Uterus (tissue), 4 donors: ENCODE results near the gene CMTM6. TPM values are rescaled to one million over a fixed set of nuclear protein-coding genes. Genes with fewer than 3 reads are reported as not detected.
"Not testable (repeated sequence)": the region's sequence is repeated elsewhere in the genome, so short reads cannot be mapped to it uniquely, and the experiment has no call there.

Experiments used
- DNase-seq, 2 donors: peaks; one replicate each; pipeline ENCODE4 v3.0.0-alpha.2; 2019 to 2020
- H3K27ac ChIP-seq, 2 donors: fragments of 200-600 bp; sonication (generic); 1 replicate in 1 of 2; 2 replicates in 1 of 2; pipeline ENCODE4 v1.5.1; 2016 to 2018
- H3K27me3 ChIP-seq, 2 donors: fragments of 200-600 bp; sonication (generic); one replicate each; pipeline ENCODE4 v1.5.1; 2018 to 2019; ENCODE audit warnings: control low read depth in 1 of 2
- H3K36me3 ChIP-seq, 2 donors: fragments of 200-600 bp; sonication (generic); one replicate each; pipeline ENCODE4 v1.5.1; 2019; ENCODE audit warnings: control low read depth in 1 of 2
- H3K4me1 ChIP-seq, 2 donors: fragments of 200-600 bp; sonication (generic); one replicate each; pipeline ENCODE4 v1.5.1; 2018 to 2019; ENCODE audit warnings: control low read depth in 1 of 2
- H3K4me3 ChIP-seq, 2 donors: fragments of 200-600 bp; sonication (generic); 1 replicate in 1 of 2; 2 replicates in 1 of 2; pipeline ENCODE4 v1.5.1; 2018 to 2019; ENCODE audit warnings: mild to moderate bottlenecking in 1 of 2
- H3K9me3 ChIP-seq, 2 donors: fragments of 200-600 bp; sonication (generic); one replicate each; pipeline ENCODE4 v1.5.1; 2019; ENCODE audit warnings: control low read depth in 1 of 2
- CTCF ChIP-seq, 4 experiments: fragments of 200-600 bp in 2 of 4; fragments of 450-650 bp in 2 of 4; sonication (generic) in 2 of 4; IDR thresholded peaks; one replicate each; pipeline ENCODE4 v1.5.1; 2016 to 2019; ENCODE audit warnings: antibody characterized with exemption in 4 of 4, mild to moderate bottlenecking in 2 of 4, moderate library complexity in 1 of 4
- POLR2A ChIP-seq, 2 donors: fragments of 450-650 bp; IDR thresholded peaks; one replicate each; pipeline ENCODE4 v1.6.1; 2016; ENCODE audit warnings: antibody characterized with exemption in 2 of 2, mild to moderate bottlenecking in 1 of 2, moderate library complexity in 1 of 2
- intact Hi-C: fragments of 100-400 bp; cut with DNase I; formaldehyde crosslinking; loops from one replicate; pipeline ENCODE4 v1.15.1; 2023; ENCODE audit warnings: low total_unique reads
- total RNA-seq, 4 donors: library from RNA; depleted of rRNA in 3 of 4; stranded (reverse); fragments of >200 nt in 3 of 4; gene quantifications; one replicate each; pipeline versions ENCODE4 v1.1.0 to v1.2.4, GENCODE V29; 2014 to 2023
- donor health status: DM: yes; HTN: yes; CAD: no.

CMTM6 gene
- total RNA-seq, 4 donors from 2014 or later = 12.8 to 118 (median 52.4) TPM

DNA sequence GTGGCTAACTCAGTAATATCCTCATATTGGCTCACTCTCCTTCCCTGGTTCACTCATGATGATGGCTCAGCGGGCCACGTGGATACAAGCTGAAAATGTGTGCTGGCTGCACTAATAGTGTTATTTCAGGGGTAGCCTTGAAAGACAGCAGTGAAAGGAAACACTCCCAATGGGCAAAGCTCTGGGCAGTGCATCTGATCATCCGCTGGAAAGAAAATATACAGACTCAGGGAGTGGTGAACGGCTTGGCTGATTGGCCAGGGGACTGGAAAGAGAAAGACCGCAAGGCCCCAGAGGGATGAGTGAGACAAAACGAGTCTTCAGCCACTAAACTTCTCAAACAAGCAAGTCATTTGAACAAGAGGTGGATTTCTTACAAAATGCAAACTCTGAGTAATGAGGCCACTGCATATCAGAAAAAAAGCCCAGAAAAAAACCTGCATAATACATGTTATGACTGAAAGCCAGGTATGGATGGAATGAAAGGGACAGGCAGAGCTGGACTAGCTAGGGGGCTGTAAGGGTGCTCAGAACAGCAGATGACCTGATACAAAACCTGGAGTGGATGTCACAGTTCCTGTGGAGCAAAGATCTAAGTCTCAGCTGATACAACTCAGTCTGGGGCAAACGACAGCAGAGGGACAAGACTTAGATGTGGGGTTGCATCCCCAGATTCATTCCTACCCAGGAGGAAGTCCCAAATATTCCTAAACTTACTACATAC lies 33.3 kb downstream of the CMTM6 start:
- no peaks in the 10 kb centered on the region for H3K9me3 ChIP-seq
- DNase-seq = no peak
- no peak overlapping the region for H3K4me3 ChIP-seq
- H3K27ac ChIP-seq = no peak overlapping the region
- no peaks in the 10 kb centered on the region for H3K27me3 ChIP-seq
- H3K4me1 ChIP-seq = no peaks in the 10 kb centered on the region
- no peaks in the 10 kb centered on the region for H3K36me3 ChIP-seq
- TF ChIP-seq POLR2A (IDR thresholded peaks at IDR 0.05) (no peak), CTCF (IDR thresholded peaks at IDR 0.05) (no peak)
- intact Hi-C loops = loop anchor here (5.0 kb wide), 1 partner anchor 92 kb away; no protein-coding TSS in a partner anchor

DNA sequence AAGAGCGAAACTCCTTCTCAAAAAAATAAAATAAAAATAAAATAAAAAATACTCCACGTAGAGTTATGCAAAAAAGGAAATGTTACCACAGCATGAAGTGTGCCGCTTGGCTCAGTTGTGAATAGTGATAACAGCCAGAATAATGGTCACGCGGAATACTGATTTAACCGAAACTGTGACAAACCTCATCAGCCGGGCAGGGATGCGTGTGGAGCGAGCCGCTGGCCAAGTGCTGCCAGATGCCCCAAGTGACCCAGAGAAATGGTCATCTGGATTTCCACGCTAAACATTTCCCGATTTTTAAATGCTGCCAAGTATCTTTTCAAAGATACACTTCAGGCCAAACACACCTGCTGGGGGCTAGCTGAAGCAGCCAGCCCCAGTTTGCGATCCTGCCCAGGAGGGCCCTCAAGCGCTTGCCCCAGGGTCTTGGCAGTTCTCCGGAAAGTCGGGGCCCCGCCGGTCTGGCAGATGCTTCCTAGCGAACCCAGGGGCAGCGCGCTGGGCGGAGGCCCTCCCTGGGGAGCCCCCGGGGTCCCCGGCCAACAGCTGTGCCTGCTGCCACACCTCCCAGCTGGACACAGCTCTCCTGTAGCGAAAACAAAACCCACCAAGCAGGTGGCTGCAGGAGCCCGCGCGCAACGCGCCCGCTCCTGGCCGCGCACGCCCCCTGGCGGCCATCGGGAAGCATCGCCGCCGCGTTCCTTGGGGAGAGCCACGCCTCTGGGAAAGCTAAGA lies 35.1 kb downstream of the CMTM6 start:
- no peaks in the 10 kb centered on the region for H3K27me3 ChIP-seq
- peak overlapping the region in 1 of 2 donors; percentile 33 for H3K4me3 ChIP-seq
- H3K36me3 ChIP-seq = no peaks in the 10 kb centered on the region
- DNase-seq = peak; percentile 47 to 70
- H3K27ac ChIP-seq = no peak overlapping the region
- intact Hi-C loops = loop anchor here (5.0 kb wide), 1 partner anchor 90 kb away; no protein-coding TSS in a partner anchor
- H3K9me3 ChIP-seq = no peaks in the 10 kb centered on the region
- TF ChIP-seq POLR2A (IDR thresholded peaks at IDR 0.05) (no peak), CTCF (IDR thresholded peaks at IDR 0.05) (peak; percentile 92 to 99 (median 95))
- no peaks in the 10 kb centered on the region for H3K4me1 ChIP-seq

DNA sequence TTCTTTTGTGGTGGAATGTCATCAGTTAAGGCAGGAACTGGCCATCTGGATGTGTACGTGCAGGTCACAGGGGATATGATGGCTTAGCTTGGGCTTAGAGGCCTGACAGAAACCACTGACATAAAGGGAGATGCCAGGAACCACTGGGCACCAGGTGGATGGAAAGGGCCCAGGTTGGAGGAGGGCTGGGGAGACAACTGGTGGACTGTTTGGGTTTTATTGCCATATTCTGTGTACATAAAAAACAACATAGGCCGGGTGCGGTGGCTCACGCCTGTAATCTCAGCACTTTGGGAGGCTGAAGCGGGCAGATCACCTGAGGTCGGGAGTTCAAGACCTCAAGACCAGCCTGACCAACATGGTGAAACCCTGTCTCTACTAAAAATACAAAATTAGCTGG lies 35.8 kb downstream of the CMTM6 start:
- intact Hi-C loops = loop anchor here (5.0 kb wide), 1 partner anchor 90 kb away; no protein-coding TSS in a partner anchor
- not testable (repeated sequence) for H3K27me3 ChIP-seq, H3K4me1 ChIP-seq, H3K36me3 ChIP-seq, H3K27ac ChIP-seq, H3K4me3 ChIP-seq, DNase-seq, H3K9me3 ChIP-seq

DNA sequence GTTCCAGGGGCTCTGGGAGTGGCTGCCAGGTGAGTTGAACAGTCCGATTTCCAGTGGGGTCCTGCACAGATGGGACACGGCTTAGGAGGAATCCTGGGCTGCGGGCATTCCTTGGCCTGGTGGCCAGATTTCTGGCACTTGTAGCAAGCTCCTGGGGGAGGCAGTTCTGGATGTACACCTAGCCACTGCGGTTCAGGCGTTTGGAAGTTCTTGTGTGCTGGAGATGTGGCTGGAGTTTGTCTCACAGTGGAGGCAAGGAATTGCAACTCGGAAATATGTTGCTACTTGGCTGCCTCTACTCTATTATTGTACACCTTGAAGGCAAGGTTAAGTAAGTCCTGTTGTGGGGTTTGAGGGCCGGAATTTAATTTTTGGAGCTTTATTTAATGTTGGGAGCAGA lies 37.9 kb downstream of the CMTM6 start:
- not testable (repeated sequence) for H3K36me3 ChIP-seq, H3K4me1 ChIP-seq, DNase-seq, H3K9me3 ChIP-seq, H3K27ac ChIP-seq, H3K27me3 ChIP-seq, H3K4me3 ChIP-seq
- intact Hi-C loops = loop anchor here (5.0 kb wide), 1 partner anchor 87 kb away; no protein-coding TSS in a partner anchor

GRCh38 chr3:32463415-32463814 lies 39.2 kb downstream of the CMTM6 start:
- H3K36me3 ChIP-seq, H3K27me3 ChIP-seq, H3K4me3 ChIP-seq, DNase-seq, H3K27ac ChIP-seq, H3K4me1 ChIP-seq, intact Hi-C loops, H3K9me3 ChIP-seq: not testable (repeated sequence)

- DNase-seq, H3K4me1 ChIP-seq, H3K27ac ChIP-seq, H3K9me3 ChIP-seq, H3K4me3 ChIP-seq, intact Hi-C loops, H3K27me3 ChIP-seq, H3K36me3 ChIP-seq: not testable (repeated sequence)
Observed at GRCh38 chr3:32462191-32462986, 40.3 kb downstream of the CMTM6 start.

DNA sequence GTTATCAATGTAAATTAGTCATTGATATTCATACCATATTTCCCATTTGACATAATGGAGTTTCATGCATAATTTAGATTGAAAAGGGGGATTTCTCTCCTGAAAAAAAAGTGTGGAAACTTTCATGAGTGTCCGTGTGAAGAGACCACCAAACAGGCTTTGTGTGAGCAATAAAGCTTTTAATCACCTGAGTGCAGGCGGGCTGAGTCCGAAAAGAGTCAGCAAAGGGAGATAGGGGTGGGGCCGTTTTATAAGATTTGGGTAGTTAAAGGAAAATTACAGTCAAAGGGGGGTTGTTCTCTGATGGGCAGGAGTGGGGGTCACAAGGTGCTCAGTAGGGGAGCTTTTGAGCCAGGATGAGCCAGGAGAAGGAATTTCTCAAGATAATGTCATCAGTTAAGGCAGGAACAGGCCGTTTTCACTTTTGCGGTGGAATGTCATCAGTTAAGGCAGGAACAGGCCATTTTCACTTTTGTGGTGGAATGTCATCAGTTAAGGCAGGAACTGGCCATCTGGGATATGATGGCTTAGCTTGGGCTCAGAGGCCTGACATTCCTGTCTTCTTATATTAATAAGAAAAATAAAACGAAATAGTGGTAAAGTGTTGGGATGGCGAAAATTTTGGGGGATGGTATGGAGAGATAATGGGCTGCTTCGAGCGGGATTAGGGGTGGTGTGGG lies 41.7 kb downstream of the CMTM6 start:
- intact Hi-C loops, H3K27ac ChIP-seq, H3K36me3 ChIP-seq, H3K9me3 ChIP-seq, DNase-seq, H3K4me1 ChIP-seq, H3K27me3 ChIP-seq, H3K4me3 ChIP-seq: not testable (repeated sequence)
